OCI-LY3 (cell line): ENCODE measurements around the gene CHI3L2.

ENCODE experiments used
- EZH2phosphoT487 ChIP-seq: fragments of 200-600 bp; shearing (Covaris generic); IDR thresholded peaks from 2 replicates; pipeline ENCODE4 v1.6.1; 2018; ENCODE audit warnings: antibody characterized with exemption, mixed run types, low read depth
- TF ChIP-seq, protein P1 (sequence below): fragments of 200-600, 300-600 bp; sonication (generic); IDR thresholded peaks from 2 replicates; pipeline ENCODE4 v1.5.1; 2014; ENCODE audit warnings: antibody characterized with exemption, low read length, low read depth

GRCh38 chr1:111184663-111185062 is 42.9 kb upstream of the CHI3L2 start:
- TF ChIP-seq, protein P1, sequence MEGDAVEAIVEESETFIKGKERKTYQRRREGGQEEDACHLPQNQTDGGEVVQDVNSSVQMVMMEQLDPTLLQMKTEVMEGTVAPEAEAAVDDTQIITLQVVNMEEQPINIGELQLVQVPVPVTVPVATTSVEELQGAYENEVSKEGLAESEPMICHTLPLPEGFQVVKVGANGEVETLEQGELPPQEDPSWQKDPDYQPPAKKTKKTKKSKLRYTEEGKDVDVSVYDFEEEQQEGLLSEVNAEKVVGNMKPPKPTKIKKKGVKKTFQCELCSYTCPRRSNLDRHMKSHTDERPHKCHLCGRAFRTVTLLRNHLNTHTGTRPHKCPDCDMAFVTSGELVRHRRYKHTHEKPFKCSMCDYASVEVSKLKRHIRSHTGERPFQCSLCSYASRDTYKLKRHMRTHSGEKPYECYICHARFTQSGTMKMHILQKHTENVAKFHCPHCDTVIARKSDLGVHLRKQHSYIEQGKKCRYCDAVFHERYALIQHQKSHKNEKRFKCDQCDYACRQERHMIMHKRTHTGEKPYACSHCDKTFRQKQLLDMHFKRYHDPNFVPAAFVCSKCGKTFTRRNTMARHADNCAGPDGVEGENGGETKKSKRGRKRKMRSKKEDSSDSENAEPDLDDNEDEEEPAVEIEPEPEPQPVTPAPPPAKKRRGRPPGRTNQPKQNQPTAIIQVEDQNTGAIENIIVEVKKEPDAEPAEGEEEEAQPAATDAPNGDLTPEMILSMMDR = no peak
- no peak for TF ChIP-seq EZH2phosphoT487
